K562 (cell line): ENCODE measurements around the gene MND1. TPM values are rescaled to one million over a fixed set of nuclear protein-coding genes. Genes with fewer than 3 reads are reported as not detected.
A peak's percentile ranks its signal among the peaks of the same experiment; 100 is the strongest.
"Not testable (repeated sequence)": the region's sequence is repeated elsewhere in the genome, so short reads cannot be mapped to it uniquely, and the experiment has no call there.

Experiments used
- ATAC-seq: fragments of 200-7000 bp; cut with Tn5 transposase; 3 replicates; pipeline ENCODE4 v1.9.1; 2020; ENCODE audit warnings: moderate library complexity
- BruUV-seq: library from RNA; stranded (reverse); fragments of 400-500 nt; replicated peaks from 2 replicates; lab custom pipeline; 2021; lab: Mats Ljungman, UMichigan
- CTCF ChIA-PET: fragments of 300-600 bp; formaldehyde crosslinking; extraction: SDS; loops from one replicate; lab custom pipeline; 2021; ENCODE audit warnings: low intra/inter-chr PET ratio; lab: Yijun Ruan, JAX
- POLR2A ChIA-PET: fragments of 300-600, 350-650 bp; sonication (Branson Sonifier 250); formaldehyde crosslinking; extraction: SDS; loops from one replicate; lab custom pipeline; 2021; ENCODE audit warnings: antibody characterized with exemption, inconsistent platforms; lab: Yijun Ruan, JAX
- DNase-seq, 4 experiments: peaks; one replicate each; pipeline versions ENCODE4 v3.0.0 to v3.0.0-alpha.2; 2011 to 2018; ENCODE audit warnings: low spot score in 3 of 4, mixed read lengths in 3 of 4; ENCODE audit errors: extremely low read depth in 1 of 4
- FAIRE-seq: peaks from 2 replicates; lab custom pipeline; 2011; peaks lifted over from hg19 to GRCh38; lab: Jason Lieb, UNC
- H2AFZ ChIP-seq: 2 replicates; pipeline ENCODE4 v1.6.0; 2011; ENCODE audit warnings: low read depth, low read length, control low read depth, inconsistent platforms
- H3K27ac ChIP-seq: fragments of 200-600 bp; 3 replicates; pipeline ENCODE4 v1.8.0; 2011; ENCODE audit warnings: low read depth, mild to moderate bottlenecking, control low read depth, inconsistent platforms, low read length, moderate library complexity, mixed read lengths; ENCODE audit errors: extremely low read depth
- H3K27me3 ChIP-seq, 2 experiments: fragments of 300-600 bp in 1 of 2; 2 replicates in 1 of 2; 3 replicates in 1 of 2; pipeline versions ENCODE4 v1.6.0 to v1.8.0; 2011; ENCODE audit warnings: inconsistent platforms in 2 of 2, low read length in 2 of 2, mild to moderate bottlenecking in 1 of 2, mixed read lengths in 1 of 2, moderate library complexity in 1 of 2; ENCODE audit not compliant: control insufficient read depth in 2 of 2, insufficient read depth in 2 of 2
- H3K36me3 ChIP-seq: fragments of 300-600 bp; 3 replicates; pipeline ENCODE4 v1.8.0; 2011; ENCODE audit warnings: mild to moderate bottlenecking, low read length, inconsistent platforms; ENCODE audit not compliant: control insufficient read depth, insufficient read depth
- H3K4me1 ChIP-seq, 2 experiments: fragments of 200-600 bp in 1 of 2; replicated peaks in 1 of 2; 2 replicates in 1 of 2; 3 replicates in 1 of 2; pipeline versions ENCODE4 v1.5.1 to v1.8.0; 2011; ENCODE audit warnings: inconsistent platforms in 2 of 2, low read length in 2 of 2, mild to moderate bottlenecking in 1 of 2, mixed read lengths in 1 of 2, moderate library complexity in 1 of 2; ENCODE audit not compliant: control insufficient read depth in 2 of 2, insufficient read depth in 2 of 2
- H3K4me2 ChIP-seq: 2 replicates; pipeline ENCODE4 v1.6.1; 2011; ENCODE audit warnings: low read length, control low read depth, inconsistent platforms, mixed read lengths; ENCODE audit not compliant: insufficient read depth
- H3K4me3 ChIP-seq: fragments of 200-600 bp; sonication (generic), shearing (Covaris generic); 2 replicates; pipeline ENCODE4 v1.5.1; 2016; ENCODE audit warnings: control low read depth, inconsistent platforms
- H3K79me2 ChIP-seq: fragments of 200-600 bp; 3 replicates; pipeline ENCODE4 v1.8.0; 2011; ENCODE audit warnings: low read length, inconsistent platforms; ENCODE audit not compliant: control insufficient read depth, insufficient read depth
- H3K9ac ChIP-seq, 2 experiments: 2 replicates each; pipeline versions ENCODE4 v1.6.0 to v1.6.1; 2011; ENCODE audit warnings: low read depth in 2 of 2, low read length in 2 of 2, control low read depth in 1 of 2, inconsistent platforms in 1 of 2, mild to moderate bottlenecking in 1 of 2, mixed read lengths in 1 of 2; ENCODE audit not compliant: insufficient read depth in 1 of 2
- H3K9me1 ChIP-seq: one replicate; pipeline ENCODE4 v1.6.0; 2011; ENCODE audit warnings: inconsistent platforms, mild to moderate bottlenecking, low read length, moderate library complexity; ENCODE audit not compliant: control insufficient read depth, insufficient read depth
- H3K9me3 ChIP-seq: replicated peaks from 2 replicates; pipeline ENCODE4 v1.5.1; 2011; ENCODE audit warnings: low read depth, low read length, inconsistent platforms; ENCODE audit not compliant: control insufficient read depth, insufficient read depth
- H4K20me1 ChIP-seq: replicated peaks from 2 replicates; pipeline ENCODE4 v1.6.1; 2011; ENCODE audit warnings: low read length, inconsistent platforms, mixed read lengths; ENCODE audit not compliant: control insufficient read depth, insufficient read depth
- CEBPB ChIP-seq: fragments of 450-650 bp; IDR thresholded peaks from 2 replicates; pipeline ENCODE4 v1.6.1; 2016; ENCODE audit warnings: missing genetic modification characterization, missing compliant biosample characterization
- CEBPG ChIP-seq, 3 experiments: fragments of 200-800 bp in 1 of 3; sonication (Bioruptor generic) in 1 of 3; sonication (generic) in 1 of 3; formaldehyde crosslinking in 1 of 3; IDR thresholded peaks in 2 of 3; conservative IDR thresholded peaks in 1 of 3; 2 replicates each; pipeline versions ENCODE4 v1.6.1 to v1.8.0; 2016 to 2022; ENCODE audit warnings: missing compliant biosample characterization in 2 of 3, missing genetic modification characterization in 2 of 3, mild to moderate bottlenecking in 1 of 3, missing genetic modification reagents in 1 of 3
- SP2 ChIP-seq: IDR thresholded peaks from 2 replicates; pipeline ENCODE4 v1.6.1; 2011; ENCODE audit warnings: mild to moderate bottlenecking, low read depth, low read length, moderate library complexity; ENCODE audit not compliant: poor library complexity, severe bottlenecking; ENCODE audit errors: extremely low read depth
- ZNF121 ChIP-seq: sonication (generic); formaldehyde crosslinking; conservative IDR thresholded peaks from 2 replicates; pipeline ENCODE4 v1.8.0; 2022; ENCODE audit warnings: missing genetic modification reagents
- WGBS: fragments of 100-300 bp; shearing (Covaris generic); methylation state at CpG from one replicate; pipeline ENCODE4 v1.1.6; 2016; ENCODE audit warnings: low coverage, mixed read lengths; ENCODE audit not compliant: insufficient coverage; ENCODE audit errors: missing lambda C conversion rate; 5-methylcytosine and 5-hydroxymethylcytosine counted together
- in situ Hi-C: fragments of 300-500 bp; cut with MboI; formaldehyde crosslinking; loops from 4 replicates; pipeline ENCODE4 v1.15.0; 2018; ENCODE audit warnings: inconsistent platforms, mixed read lengths
- intact Hi-C: fragments of 100-400 bp; cut with micrococcal nuclease; formaldehyde crosslinking; loops from 2 replicates; pipeline ENCODE4 v1.14.2; 2022
- polyA plus RNA-seq, 8 experiments: library from polyadenylated mRNA; depleted of rRNA in 4 of 8; stranded (reverse) in 5 of 8; unstranded in 3 of 8; fragments of >200 nt; fragmentation: Nextera tagmentation in 2 of 8; fragmentation: Illumina TruSeq in 1 of 8; extraction: Ambion mirVana in 2 of 8; extraction: Trizol in 1 of 8; gene quantifications; 2 replicates each; pipeline versions ENCODE4 v1.2.1 to v1.2.3, GENCODE V29; 2011 to 2014; ENCODE audit warnings: inconsistent platforms in 1 of 8, missing spikeins in 1 of 8
- total RNA-seq, 7 experiments: library from RNA; depleted of rRNA in 6 of 7; stranded (reverse); fragments of >200 nt in 6 of 7; fragmentation: Illumina TruSeq in 2 of 7; extraction: Trizol in 2 of 7; gene quantifications; 2 replicates each; pipeline versions ENCODE4 v1.2.1 to v1.2.3, GENCODE V29; 2011 to 2021; ENCODE audit warnings: low replicate concordance in 1 of 7
- TF ChIP-seq, protein P1 (sequence below): fragments of 450-650 bp; IDR thresholded peaks from 2 replicates; pipeline ENCODE4 v1.6.1; 2016; ENCODE audit warnings: missing biosample characterization, missing genetic modification characterization

The MND1 gene
- total and polyA plus RNA-seq, 9 of the 15 experiments (the other 6 are each of a cell fraction or from before 2014, with no cell fraction given) = 35.3 to 94.1 (median 59.9) TPM

- TF ChIP-seq SP2 = no peak
These were observed 69.4 kb downstream of the MND1 start (continued) for GRCh38 chr4:153413842-153414241.

DNA sequence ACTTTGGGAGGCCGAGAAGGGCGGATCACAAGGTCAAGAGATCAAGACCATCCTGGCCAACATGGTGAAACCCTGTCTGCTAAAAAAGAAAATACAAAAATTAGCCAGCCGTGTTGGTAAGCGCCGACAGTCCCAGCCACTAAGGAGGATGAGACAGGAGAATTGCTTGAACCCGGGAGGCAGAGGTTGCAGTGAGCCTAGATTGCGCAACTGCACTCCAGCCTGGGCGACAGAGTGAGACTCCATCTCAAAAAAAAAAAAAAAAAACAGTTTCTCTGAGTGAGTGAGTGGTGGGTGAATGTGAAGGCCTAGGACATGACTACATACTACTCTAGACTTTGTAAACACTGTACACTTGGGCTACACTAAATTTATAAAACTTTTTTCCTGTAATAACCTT is 72.0 kb downstream of the MND1 start:
- H3K27me3 ChIP-seq, H3K27ac ChIP-seq, H2AFZ ChIP-seq, H3K9me1 ChIP-seq, BruUV-seq, DNase-seq, H3K4me1 ChIP-seq, ATAC-seq, H4K20me1 ChIP-seq, FAIRE-seq, H3K4me3 ChIP-seq, H3K9me3 ChIP-seq, H3K4me2 ChIP-seq, H3K79me2 ChIP-seq, in situ Hi-C loops, CTCF ChIA-PET, H3K9ac ChIP-seq, intact Hi-C loops: not testable (repeated sequence)
- WGBS = 88% methylated on average over 8 of the region's 8 CpGs
- TF ChIP-seq ZNF121 (CRISPR knock-in tag) = peak; percentile 21; the same call in 1 of the 2 replicates
- TF ChIP-seq CEBPG (CRISPR knock-in tag; IDR thresholded peaks at IDR 0.05) = peak; percentile 80
- TF ChIP-seq CEBPG (tag; conservative IDR thresholded peaks at IDR 0.05 in 1 of 2, IDR thresholded peaks at IDR 0.05 in 1 of 2) = peak in 1 of 2 experiments; percentile 89; a peak in 2 of 4 replicates
- TF ChIP-seq CEBPB (tag) = peak; percentile 92
- TF ChIP-seq, protein P1, sequence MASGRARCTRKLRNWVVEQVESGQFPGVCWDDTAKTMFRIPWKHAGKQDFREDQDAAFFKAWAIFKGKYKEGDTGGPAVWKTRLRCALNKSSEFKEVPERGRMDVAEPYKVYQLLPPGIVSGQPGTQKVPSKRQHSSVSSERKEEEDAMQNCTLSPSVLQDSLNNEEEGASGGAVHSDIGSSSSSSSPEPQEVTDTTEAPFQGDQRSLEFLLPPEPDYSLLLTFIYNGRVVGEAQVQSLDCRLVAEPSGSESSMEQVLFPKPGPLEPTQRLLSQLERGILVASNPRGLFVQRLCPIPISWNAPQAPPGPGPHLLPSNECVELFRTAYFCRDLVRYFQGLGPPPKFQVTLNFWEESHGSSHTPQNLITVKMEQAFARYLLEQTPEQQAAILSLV (tag) = peak; percentile 45; the same call in 1 of the 2 replicates
- H3K36me3 ChIP-seq = peaks cover 22% of the 10 kb centered on the region
- POLR2A ChIA-PET = interaction anchor here (0.7 to 1.6 kb wide), 2 partner anchors 11 to 23 kb away, joined by 5 read pairs; no protein-coding TSS in a partner anchor
